AG09319 (cell line): Measurements from ENCODE around the gene HOXC5.

Experiments
- DNase-seq: peaks from one replicate; pipeline ENCODE4 v3.0.0-alpha.2; 2010; ENCODE audit warnings: low read depth; ENCODE audit errors: extremely low read depth
- CTCF ChIP-seq: IDR thresholded peaks from 2 replicates; pipeline ENCODE4 v1.5.1; 2011; ENCODE audit warnings: low read depth, mild to moderate bottlenecking, inconsistent platforms, low read length, moderate library complexity

HOXC5 gene

GRCh38 chr12:54054742-54055194 lies 21.9 kb downstream of the HOXC5 start:
- no peak for TF ChIP-seq CTCF
- DNase-seq = no peak

DNA sequence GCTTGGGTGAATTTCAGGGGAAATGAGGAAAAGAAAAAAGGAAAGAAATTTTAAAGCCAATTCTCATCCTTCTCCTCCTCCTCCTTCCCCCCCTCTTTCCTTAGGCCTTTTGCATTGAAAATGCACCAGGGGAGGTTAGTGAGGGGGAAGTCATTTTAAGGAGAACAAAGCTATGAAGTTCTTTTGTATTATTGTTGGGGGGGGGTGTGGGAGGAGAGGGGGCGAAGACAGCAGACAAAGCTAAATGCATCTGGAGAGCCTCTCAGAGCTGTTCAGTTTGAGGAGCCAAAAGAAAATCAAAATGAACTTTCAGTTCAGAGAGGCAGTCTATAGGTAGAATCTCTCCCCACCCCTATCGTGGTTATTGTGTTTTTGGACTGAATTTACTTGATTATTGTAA lies 22.7 kb downstream of the HOXC5 start:
- DNase-seq = no peak
- TF ChIP-seq CTCF = no peak

GRCh38 chr12:54056110-54056509 lies 23.3 kb downstream of the HOXC5 start:
- TF ChIP-seq CTCF = no peak
- DNase-seq = no peak

GRCh38 chr12:54058128-54058768 lies 25.4 kb downstream of the HOXC5 start:
- no peak for DNase-seq
- TF ChIP-seq CTCF = no peak

GRCh38 chr12:54059668-54060067 lies 26.8 kb downstream of the HOXC5 start:
- no peak for TF ChIP-seq CTCF
- no peak for DNase-seq

DNA sequence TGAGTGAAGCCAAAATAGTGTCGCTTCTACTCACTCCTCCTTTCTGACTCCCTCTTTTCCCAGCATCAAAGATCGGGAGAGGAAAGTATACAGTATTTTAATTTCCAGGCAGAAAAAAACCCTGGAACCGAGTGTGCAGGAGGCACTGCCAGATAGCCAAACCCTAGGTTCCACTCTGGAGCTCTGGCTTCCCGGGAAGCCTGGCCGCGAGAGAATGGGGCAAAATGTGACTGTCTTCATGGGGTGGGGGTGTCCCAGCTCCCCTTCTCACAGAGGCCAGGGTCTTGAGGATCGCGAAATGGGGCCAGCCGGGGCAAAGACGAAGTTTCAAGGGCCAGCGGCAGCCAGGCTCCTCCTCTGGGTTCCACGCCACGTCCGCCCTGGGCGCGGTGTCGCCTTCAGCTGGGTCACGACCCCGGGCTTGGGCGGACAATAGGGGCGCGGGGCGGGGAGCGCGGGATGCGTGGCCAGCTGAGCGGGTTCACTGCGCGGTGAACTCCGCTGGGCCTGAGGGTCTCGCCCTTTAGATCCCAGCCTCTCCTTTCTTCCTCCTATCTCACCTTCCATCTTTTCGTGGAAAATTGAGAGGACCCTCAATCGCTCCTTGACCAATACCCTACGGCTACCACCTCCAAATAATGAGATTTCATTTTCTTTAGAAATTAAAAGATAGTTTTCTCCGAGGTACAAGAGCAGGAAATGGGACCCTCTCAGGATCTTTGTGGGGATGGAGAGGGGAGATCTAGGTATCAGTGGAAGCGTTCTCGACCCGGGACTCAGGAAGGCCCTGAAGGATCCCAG lies 27.5 kb downstream of the HOXC5 start:
- no peak for DNase-seq
- no peak for TF ChIP-seq CTCF
